NCI-H2029 (cell line): ENCODE measurements around the gene PRDM1.
A peak's percentile ranks its signal among the peaks of the same experiment; 100 is the strongest.

Experiments
- DNase-seq: peaks from one replicate; lab custom pipeline; 2025; lab: John Stamatoyannopoulos, UW

PRDM1 gene

DNA sequence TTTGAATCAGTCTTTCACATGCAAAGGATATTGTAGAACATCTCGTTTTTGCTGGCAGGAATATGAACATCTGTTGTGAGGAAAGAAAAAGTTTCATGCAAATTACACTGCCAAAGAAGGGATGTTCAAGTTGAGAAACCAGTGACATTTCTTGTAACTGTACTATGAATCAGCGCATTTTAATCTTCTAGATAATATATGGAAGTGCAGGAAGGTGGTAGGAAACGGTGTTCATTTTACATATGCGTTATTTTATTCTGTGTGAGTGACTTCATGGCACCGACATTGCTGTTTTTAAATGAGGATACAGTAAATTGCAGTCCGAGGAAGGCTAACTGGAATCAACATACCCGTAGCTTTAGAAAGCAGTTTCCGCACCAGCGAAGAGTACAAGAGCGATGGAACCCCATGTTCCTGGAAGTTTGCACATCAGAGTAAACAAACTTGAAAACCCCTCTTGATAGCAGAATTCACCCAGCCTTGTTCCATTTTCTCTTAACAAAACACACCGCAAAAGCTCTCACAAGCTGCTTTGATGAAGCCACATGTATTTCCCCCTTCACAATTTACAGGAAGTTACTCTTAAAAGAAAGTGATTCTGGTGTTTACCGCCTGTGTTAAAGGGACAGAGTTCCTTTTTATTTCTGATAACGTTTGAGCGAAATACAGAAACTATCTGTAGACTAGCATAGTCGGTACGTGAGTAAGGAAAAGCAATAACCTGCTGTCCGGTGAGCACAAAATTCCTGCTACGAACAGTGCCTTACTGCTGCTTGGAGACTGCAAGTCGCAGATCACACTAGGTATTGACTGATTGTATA is 11.5 kb downstream of the PRDM1 start:
- no peak for DNase-seq

DNA sequence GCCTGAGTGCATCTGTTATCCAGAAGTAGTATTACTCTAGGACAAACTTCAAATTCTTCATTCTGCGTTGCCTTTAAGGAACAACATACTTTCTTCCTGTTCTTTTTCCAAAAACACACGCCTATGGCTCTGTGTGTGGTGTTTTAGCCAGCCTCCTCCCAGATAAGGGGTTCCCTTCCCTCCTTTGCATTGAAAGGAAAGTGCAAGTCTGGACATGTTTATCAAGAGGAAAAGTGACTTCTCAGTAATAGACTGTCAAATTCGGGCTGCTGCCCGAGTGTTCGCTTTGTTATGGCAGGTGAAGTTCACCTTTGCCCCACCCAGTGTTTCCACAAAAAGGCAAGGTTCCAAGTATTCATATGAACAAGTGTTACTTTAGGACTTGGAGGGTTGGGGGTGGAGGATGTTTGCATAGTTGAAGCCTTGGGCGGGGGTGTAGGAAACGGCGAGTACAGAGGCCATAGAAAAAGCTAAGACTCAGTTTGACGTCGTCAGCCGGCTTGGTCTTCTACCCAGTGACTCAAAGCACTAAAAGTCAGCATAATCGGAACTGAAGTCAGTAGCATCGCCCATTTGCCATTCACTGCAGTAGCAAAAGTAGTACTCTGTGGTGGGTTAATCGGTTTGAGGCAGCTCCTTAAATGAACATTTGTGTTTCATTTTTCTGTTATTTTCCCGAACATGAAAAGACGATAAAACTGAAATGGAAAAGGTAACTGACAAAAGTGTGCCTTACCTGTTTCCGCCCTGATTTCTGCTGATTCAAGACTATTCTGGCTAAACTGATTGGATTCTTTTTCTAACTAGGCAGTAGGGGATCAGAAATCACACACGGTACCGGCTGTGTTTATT is 12.5 kb downstream of the PRDM1 start:
- DNase-seq, result no peak

DNA sequence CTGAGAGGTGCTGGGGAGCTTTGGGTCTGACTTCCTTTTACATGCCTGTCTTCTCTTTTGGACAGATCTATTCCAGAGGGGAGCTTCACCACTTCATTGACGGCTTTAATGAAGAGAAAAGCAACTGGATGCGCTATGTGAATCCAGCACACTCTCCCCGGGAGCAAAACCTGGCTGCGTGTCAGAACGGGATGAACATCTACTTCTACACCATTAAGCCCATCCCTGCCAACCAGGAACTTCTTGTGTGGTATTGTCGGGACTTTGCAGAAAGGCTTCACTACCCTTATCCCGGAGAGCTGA is 13.1 kb downstream of the PRDM1 start:
- DNase-seq, result no peak

DNA sequence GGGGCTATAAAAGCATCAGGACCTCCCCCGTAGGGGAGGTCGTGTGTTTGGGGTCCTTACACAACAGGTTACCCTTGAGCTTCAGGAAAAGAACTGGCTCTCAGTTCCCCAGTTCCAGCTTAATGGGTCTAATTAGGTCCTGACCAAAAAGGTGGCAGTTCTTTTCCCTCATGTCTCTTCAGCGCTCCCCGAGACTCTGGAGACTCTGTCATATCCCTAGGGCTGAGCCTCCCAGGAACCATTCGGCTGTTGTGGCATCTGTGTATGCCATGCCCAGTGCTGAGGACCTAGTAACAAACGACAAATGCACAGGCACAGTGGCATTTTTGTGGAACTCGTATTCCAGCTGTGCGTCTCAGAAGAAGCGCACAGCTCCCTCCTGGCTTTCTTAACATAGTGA is 14.6 kb downstream of the PRDM1 start:
- no peak for DNase-seq

DNA sequence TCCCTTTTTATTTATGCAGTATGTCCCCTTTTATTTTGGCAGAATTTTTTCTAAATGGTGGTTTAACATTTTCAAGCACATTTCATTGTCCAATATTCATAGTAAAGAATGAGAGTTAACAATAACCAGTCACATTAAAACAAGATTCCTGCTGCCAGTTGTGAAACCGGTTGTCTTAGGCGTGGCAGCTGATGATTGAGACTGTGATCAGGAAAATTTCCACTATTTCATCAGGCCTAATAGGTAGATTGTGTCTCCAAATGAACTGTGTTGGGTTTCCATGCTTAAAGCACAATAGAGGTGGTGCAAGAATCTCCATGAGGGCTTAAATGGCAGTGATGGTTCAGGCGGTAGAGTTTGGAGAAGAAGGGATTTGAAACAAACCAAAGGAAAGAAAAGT is 15.3 kb downstream of the PRDM1 start:
- DNase-seq, result no peak

DNA sequence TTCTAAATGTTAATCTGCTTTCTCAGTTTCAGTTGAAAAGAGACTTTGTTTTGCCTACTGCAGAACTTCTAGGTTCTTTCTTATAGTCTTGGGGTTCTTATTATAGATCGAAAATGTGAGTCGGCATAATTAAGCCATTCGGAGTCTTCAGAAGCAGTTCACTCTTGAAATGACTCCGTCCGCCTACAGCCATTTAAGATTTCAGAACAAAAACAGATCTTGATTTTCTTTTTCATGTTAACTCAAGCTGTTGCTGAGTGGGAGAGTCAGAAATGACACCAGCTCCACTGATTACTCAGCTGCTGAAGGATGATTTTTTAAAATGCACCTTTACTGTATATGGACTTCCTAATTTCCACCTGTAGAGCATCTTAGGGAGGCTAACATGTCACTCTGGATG is 15.9 kb downstream of the PRDM1 start:
- DNase-seq, result no peak

DNA sequence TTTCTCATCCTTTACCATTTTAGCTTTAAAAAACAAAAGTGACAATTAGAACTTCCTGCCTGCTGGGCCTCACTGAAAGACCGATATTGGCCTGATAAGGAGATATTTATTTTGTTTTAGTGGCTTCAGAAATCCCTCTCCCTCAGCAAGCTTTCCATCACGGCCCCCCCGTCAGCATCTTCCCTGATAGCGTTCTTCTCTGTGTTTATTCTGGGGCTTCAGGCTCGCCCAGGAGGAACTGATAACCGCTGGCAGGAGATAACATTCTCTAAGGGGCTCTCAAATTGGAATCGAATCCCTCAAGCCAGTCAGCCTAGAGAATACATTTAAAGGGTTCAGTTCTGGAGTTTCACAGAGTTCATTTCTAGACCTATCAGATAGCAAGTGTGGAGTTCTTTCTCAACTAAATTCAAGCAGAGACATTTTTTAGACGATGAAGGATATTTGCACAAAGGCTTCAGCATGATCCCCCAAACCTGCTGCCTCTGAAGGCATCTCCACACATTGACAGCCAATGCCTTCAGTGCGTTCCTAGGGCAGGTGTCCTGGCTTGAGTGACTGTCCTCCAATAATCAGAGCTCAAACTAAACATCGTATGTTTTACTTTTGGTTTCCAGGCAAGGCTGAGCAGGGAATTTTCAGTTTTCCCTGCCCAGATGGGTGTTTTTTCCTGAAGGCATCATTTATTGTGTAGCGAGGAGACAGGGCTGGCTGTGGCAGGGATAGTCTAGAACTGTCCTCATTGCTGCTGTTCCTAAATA is 17.0 kb downstream of the PRDM1 start:
- DNase-seq, result no peak

DNA sequence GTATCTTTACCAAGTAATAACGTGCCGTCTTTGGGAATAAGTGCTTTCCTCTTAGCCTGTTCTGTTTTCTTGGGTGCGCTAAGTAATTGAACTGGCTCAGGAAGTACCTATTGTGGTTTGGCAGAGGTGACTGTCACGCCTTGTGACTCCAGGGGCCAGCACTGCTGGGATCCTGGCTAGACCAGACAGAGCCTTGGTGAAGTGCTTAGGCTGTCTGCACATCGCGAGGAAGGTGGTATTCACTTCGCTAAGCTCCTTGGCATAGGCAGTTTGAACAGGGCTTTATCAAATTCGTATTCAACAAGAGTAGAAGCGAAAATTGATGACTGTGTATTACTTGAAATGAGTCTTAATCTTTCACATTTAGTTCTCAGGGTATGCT is 17.6 kb downstream of the PRDM1 start:
- peak; percentile 41 for DNase-seq

DNA sequence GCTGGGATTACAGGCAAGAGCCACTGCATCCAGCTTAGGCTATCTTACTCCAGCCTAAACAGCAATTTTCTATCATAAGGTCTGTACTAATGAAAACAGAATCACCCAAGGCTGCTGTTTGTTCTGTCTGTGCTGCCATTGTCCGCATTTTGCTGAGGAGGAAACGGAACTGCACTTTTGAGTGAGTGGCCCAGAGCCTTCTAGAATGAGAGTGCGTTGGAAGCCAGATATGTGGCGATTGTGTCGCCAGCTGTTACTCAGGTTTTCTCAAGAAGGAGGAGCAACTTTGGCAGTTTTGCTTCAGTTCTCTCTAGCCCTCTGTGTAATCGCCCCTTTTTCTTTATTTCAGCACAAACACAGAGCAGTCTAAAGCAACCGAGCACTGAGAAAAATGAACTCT is 18.3 kb downstream of the PRDM1 start:
- DNase-seq, result no peak

DNA sequence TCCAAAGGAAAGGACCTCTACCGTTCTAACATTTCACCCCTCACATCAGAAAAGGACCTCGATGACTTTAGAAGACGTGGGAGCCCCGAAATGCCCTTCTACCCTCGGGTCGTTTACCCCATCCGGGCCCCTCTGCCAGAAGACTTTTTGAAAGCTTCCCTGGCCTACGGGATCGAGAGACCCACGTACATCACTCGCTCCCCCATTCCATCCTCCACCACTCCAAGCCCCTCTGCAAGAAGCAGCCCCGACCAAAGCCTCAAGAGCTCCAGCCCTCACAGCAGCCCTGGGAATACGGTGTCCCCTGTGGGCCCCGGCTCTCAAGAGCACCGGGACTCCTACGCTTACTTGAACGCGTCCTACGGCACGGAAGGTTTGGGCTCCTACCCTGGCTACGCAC is 18.8 kb downstream of the PRDM1 start:
- no peak for DNase-seq

DNA sequence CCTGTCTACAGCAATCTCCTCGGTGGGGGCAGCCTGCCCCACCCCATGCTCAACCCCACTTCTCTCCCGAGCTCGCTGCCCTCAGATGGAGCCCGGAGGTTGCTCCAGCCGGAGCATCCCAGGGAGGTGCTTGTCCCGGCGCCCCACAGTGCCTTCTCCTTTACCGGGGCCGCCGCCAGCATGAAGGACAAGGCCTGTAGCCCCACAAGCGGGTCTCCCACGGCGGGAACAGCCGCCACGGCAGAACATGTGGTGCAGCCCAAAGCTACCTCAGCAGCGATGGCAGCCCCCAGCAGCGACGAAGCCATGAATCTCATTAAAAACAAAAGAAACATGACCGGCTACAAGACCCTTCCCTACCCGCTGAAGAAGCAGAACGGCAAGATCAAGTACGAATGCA is 19.4 kb downstream of the PRDM1 start:
- no peak for DNase-seq

DNA sequence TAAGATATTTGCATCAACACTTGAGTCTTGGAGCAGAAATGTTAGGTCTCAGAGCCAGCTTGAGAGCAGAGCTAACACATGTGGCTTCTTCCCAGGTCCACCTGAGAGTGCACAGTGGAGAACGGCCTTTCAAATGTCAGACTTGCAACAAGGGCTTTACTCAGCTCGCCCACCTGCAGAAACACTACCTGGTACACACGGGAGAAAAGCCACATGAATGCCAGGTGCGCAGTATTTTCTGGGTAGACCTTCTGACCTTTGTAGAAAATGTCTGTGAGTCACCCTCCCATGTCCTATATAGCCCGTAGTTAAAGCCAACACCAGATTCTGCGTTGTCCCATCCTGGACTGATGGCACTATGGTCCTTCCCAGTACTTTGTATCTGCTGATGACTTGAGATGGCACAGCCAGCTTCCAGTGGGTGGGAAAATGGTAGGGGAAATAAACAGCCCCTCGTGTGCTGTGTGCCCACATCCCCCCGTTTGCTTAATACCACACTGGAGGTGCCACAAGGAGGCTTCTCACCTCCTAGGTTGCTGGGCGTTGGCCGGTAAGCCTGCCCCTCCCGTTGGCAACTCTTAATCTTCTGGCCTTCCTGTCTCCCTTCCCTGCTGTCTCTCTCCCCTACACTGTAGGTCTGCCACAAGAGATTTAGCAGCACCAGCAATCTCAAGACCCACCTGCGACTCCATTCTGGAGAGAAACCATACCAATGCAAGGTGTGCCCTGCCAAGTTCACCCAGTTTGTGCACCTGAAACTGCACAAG is 20.3 kb downstream of the PRDM1 start:
- DNase-seq, result no peak

DNA sequence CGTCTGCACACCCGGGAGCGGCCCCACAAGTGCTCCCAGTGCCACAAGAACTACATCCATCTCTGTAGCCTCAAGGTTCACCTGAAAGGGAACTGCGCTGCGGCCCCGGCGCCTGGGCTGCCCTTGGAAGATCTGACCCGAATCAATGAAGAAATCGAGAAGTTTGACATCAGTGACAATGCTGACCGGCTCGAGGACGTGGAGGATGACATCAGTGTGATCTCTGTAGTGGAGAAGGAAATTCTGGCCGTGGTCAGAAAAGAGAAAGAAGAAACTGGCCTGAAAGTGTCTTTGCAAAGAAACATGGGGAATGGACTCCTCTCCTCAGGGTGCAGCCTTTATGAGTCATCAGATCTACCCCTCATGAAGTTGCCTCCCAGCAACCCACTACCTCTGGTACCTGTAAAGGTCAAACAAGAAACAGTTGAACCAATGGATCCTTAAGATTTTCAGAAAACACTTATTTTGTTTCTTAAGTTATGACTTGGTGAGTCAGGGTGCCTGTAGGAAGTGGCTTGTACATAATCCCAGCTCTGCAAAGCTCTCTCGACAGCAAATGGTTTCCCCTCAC is 21.0 kb downstream of the PRDM1 start:
- no peak for DNase-seq

DNA sequence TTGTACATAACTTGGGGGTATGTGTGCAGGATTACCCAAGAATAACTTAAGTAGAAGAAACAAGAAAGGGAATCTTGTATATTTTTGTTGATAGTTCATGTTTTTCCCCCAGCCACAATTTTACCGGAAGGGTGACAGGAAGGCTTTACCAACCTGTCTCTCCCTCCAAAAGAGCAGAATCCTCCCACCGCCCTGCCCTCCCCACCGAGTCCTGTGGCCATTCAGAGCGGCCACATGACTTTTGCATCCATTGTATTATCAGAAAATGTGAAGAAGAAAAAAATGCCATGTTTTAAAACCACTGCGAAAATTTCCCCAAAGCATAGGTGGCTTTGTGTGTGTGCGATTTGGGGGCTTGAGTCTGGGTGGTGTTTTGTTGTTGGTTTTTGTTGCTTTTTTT is 22.0 kb downstream of the PRDM1 start:
- DNase-seq, result no peak

DNA sequence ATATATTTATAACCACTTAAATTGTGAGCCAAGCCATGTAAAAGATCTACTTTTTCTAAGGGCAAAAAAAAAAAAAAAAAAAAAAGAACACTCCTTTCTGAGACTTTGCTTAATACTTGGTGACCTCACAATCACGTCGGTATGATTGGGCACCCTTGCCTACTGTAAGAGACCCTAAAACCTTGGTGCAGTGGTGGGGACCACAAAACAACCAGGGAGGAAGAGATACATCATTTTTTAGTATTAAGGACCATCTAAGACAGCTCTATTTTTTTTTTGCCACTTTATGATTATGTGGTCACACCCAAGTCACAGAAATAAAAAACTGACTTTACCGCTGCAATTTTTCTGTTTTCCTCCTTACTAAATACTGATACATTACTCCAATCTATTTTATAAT is 22.9 kb downstream of the PRDM1 start:
- no peak for DNase-seq

DNA sequence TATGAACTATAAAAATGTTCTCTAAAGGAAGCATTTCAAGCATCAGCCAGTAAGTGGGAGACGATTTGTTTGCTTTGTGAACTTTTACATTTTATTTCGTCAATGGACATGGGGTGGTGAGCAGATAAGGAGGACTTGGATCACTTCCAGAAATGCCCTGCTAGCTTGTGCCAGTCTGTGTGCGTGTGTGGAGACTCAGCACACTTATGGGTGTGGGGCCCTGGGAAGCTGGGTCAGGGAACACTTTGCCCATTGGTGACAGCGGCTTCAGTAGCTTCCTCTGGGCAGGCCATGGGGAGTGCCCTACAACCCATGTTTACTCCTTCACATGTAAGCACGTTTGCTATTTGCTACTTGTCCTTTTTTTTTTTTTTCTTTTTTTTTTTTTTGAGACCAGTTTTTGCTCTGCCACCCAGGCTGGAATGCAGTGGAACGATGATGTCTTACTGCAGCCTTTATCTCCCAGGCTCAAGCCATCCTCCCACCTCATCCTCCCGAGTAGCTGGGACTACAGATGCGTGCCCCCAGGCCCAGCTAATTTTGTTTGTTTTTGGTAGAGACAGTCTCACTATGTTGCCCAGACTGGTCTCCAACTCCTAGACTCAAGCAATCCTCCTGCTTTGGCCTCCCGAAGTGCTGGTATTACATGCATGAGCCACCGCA is 24.2 kb downstream of the PRDM1 start:
- peak; percentile 51 for DNase-seq

DNA sequence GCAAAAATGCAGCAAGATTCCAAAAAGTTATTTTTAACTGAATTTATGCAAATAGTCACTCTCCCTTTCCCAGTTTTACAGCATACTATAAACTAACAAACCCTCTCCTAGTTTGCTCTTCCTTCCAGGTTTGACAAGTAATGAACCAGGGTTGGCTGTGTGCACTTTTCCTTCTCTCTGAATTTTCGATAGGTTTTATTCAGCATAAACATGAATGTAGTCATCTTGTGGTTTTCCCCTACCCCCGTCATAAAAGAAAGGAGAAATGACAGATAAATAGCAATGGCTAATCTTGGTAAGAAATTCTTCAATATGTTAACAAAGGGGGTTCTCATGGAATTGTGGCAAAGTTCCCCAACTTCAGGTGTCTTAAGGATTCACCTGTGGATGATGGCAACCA is 26.3 kb downstream of the PRDM1 start:
- DNase-seq, result no peak

DNA sequence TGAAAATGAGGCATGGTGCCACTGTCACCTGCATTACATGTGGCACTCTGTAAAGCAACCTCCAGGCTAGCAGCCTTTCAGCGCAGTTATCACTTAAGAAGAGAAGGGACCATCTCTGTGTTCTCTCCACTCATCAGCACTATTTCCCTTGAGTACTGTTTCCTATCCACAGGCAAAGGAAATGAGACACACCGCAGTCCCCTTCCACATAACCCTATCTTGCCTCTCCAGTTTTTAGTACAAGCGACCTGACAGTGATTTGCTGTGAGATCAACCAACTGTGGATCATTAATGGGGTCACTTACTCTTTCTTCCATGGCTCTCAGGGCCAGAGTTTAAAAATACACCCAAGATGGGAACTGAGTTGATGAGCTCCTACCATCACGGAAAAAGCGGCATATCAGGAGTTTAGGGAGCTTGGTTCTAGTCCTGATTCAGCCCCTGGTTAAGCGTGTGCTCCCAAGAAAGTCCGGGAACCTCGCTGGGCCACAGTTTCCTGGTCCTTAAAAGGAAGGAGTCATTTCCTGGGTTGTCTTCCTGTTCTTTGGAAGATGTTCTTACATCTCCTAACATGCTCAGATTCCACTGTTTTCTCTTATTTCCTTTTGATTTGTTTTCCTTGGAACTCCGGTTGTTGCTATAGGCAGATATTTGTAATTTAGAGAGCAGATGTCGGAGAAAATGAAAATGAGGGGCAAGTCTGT is 27.3 kb downstream of the PRDM1 start:
- DNase-seq, result no peak

DNA sequence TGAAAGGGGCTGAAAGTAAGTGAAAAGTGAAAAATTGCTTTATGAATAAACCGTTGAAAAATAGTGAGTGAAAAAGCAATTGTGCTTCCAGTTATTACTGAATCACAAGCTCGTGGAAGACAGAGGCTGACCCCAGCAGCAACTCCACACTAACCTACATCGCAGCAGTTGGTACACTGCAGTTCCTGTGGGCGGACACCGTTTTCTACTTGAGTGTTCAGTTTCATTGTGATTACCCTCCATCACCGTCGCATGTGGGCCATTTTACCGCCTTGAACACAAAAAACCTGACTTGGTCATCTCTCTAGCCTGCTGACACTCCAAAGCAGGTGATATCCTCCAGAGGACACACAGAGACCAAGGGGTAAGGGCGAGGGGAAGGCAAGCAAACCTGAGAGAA is 28.4 kb downstream of the PRDM1 start:
- DNase-seq, result no peak

DNA sequence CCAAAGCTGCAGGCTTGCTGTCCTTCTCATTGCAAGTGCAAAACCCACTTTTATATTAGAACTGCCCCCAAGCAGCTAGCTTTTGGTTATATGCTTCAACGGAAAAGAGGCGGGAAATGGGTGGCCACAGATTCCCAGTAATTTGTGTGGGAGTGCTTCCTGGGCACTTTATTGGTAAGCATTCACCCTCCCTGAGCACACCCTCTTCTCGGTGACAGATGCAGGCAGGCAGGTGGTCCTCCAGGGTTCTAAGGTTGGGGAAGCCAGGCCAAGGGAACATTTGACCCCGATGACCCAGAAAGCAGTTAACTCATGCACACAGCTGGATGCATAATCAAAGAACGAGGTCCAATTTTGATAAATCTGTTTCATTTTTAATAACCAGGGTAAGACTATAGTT is 29.1 kb downstream of the PRDM1 start:
- no peak for DNase-seq
